ENCODE data around the gene OR6T1.

DNA sequence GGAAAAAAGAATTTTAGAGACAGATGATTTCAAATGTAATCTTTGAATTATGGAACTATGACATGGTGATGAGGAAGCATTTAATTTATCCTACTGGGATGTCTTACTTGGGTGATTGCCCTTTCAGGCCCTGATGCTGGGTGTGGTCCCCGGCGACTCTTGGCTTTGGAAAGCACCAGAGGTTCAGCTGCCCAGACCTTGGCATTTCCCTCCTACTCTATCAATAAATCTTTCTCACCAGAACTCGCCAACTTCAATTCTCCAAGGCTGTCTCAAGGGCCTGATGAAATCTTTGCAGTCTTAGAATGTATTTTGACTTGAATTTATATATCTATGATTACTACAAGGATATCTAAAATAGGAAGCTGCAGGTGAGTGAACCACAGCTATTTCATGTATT lies 22.7 kb downstream of the OR6T1 start:
- TF ChIP-seq, protein P1, sequence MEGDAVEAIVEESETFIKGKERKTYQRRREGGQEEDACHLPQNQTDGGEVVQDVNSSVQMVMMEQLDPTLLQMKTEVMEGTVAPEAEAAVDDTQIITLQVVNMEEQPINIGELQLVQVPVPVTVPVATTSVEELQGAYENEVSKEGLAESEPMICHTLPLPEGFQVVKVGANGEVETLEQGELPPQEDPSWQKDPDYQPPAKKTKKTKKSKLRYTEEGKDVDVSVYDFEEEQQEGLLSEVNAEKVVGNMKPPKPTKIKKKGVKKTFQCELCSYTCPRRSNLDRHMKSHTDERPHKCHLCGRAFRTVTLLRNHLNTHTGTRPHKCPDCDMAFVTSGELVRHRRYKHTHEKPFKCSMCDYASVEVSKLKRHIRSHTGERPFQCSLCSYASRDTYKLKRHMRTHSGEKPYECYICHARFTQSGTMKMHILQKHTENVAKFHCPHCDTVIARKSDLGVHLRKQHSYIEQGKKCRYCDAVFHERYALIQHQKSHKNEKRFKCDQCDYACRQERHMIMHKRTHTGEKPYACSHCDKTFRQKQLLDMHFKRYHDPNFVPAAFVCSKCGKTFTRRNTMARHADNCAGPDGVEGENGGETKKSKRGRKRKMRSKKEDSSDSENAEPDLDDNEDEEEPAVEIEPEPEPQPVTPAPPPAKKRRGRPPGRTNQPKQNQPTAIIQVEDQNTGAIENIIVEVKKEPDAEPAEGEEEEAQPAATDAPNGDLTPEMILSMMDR (conservative IDR thresholded peaks at IDR 0.05 in 1 of 2, IDR thresholded peaks at IDR 0.05 in 1 of 2; ENCODE audit: extremely low read depth in 1 of 2, insufficient read depth in 1 of 2, low read depth in 1 of 2, low read length in 2 of 2): no peak
- TF ChIP-seq EZH2 (IDR thresholded peaks at IDR 0.05; ENCODE audit: borderline replicate concordance, low read length): no peak

Measured in mammary epithelial cell (primary cell).